ENCODE data around the gene WDR77. TPM values are rescaled to one million over a fixed set of nuclear protein-coding genes. Genes with fewer than 3 reads are reported as not detected.
A peak's percentile ranks its signal among the peaks of the same experiment; 100 is the strongest.

WDR77 gene
- total and polyA plus RNA-seq, 2 donors (not counting 1 experiment from before 2014, with no cell fraction given), result 40.5 to 85.5 TPM

DNA sequence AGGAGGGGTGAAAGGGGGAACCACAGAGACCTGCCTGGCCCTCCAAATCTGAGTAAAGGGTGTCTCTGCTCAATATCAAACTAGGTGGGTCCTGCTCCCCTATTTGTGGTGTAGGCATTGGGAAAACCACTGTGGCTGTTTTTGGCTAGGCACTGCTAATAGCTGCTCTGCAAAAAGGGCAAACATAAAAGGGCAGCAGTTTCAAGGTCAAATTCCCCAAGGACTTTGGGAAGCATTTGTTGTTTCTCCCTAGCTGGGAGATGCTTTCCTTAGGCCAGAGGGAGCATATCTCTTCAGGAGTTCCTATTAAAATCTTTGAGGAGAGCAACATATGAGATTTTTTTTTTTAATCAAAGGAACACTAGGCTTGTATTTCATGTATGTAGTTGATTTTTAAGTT lies 27.2 kb upstream of the WDR77 start:
- peaks cover 67 to 73% of the 10 kb centered on the region in 2 donors for H3K4me1 ChIP-seq (ENCODE audit: control insufficient read depth in 2 of 2, insufficient read depth in 2 of 2, low read length in 2 of 2)
- H3K9me3 Mint-ChIP-seq (ENCODE audit: insufficient read depth), result no peaks in the 10 kb centered on the region
- DNase-seq (no peak), ATAC-seq (ENCODE audit: low read depth) (no peak)
- peak overlapping the region; percentile 80 to 91 for H3K27ac ChIP-seq (ENCODE audit: low read length in 2 of 2)
- ChIA-PET POLR2A (interaction anchor here (0.6 to 1.7 kb wide), 3 partner anchors 29 to 253 kb away, joined by 3 to 11 read pairs (median 3); no protein-coding TSS in a partner anchor), CTCF (interaction anchor here (0.6 to 14.7 kb wide), 12 partner anchors 9 to 270 kb away, joined by 3 to 276 read pairs (median 4); partner anchors contain the start of genes ADORA3, TMIGD3 and WDR77)
- no peak overlapping the region for H2AFZ ChIP-seq (ENCODE audit: insufficient read depth, low read depth, low read length, poor library complexity, severe bottlenecking)
- TF ChIP-seq CTCF (IDR thresholded peaks at IDR 0.05) (no peak), EZH2 (IDR thresholded peaks at IDR 0.05; ENCODE audit: borderline replicate concordance, insufficient read depth, low read depth, low read length, poor library complexity, severe bottlenecking) (no peak)
- H3K27me3 ChIP-seq (replicated peaks in 1 of 4; ENCODE audit: control extremely low read depth in 1 of 4, control insufficient read depth in 3 of 4, insufficient read depth in 4 of 4, low read length in 3 of 4), result no peaks in the 10 kb centered on the region
- peaks cover 57% of the 10 kb centered on the region for H3K79me2 ChIP-seq (ENCODE audit: control insufficient read depth, insufficient read depth, low read length)
- H3K9ac ChIP-seq (ENCODE audit: low read length), result peak overlapping the region; percentile 92
- no peaks in the 10 kb centered on the region for H4K20me1 ChIP-seq (ENCODE audit: control insufficient read depth, insufficient read depth, low read length, poor library complexity, severe bottlenecking)
- peak overlapping the region; percentile 90 for H3K27ac Mint-ChIP-seq
- intact Hi-C loops (cut with micrococcal nuclease), result no loop called here
- H3K36me3 ChIP-seq (replicated peaks in 1 of 2; ENCODE audit: control extremely low read depth in 1 of 2, control insufficient read depth in 1 of 2, extremely low read depth in 1 of 2, insufficient read depth in 2 of 2, low read length in 1 of 2), result peaks cover 0 to 19% of the 10 kb centered on the region in 2 experiments
- peak overlapping the region; percentile 79 for H3K4me2 ChIP-seq (replicated peaks; ENCODE audit: low read depth, low read length, poor library complexity, severe bottlenecking)
- no peaks in the 10 kb centered on the region for H3K9me3 ChIP-seq (ENCODE audit: control extremely low read depth in 1 of 3, control insufficient read depth in 2 of 3, insufficient read depth in 1 of 3, low read length in 2 of 3)
- H3K4me3 Mint-ChIP-seq, result peak overlapping the region; percentile 95
- peaks cover 69% of the 10 kb centered on the region for H3K4me1 Mint-ChIP-seq
- H3K4me3 ChIP-seq (ENCODE audit: control extremely low read depth in 1 of 5, extremely low read depth in 1 of 5, insufficient read depth in 1 of 5, low read depth in 2 of 5, low read length in 4 of 5), result peak overlapping the region; percentile 2 to 89 (median 62)
- H3K27me3 Mint-ChIP-seq, result no peaks in the 10 kb centered on the region

- H3K79me2 ChIP-seq (ENCODE audit: control insufficient read depth, insufficient read depth, low read length), result peaks cover 58% of the 10 kb centered on the region
- Mint-ChIP-seq H3K27ac (peak overlapping the region; percentile 90), H3K4me1 (peaks cover 66% of the 10 kb centered on the region), H3K9me3 (ENCODE audit: insufficient read depth) (no peaks in the 10 kb centered on the region), H3K27me3 (no peaks in the 10 kb centered on the region), H3K4me3 (peak overlapping the region; percentile 95)
- ATAC-seq (ENCODE audit: low read depth), result no peak
- TF ChIP-seq EZH2 (IDR thresholded peaks at IDR 0.05; ENCODE audit: borderline replicate concordance, insufficient read depth, low read depth, low read length, poor library complexity, severe bottlenecking) (no peak), CTCF (IDR thresholded peaks at IDR 0.05) (no peak)
- peak overlapping the region in 4 of 5 experiments; percentile 62 to 89 (median 71) for H3K4me3 ChIP-seq (ENCODE audit: control extremely low read depth in 1 of 5, extremely low read depth in 1 of 5, insufficient read depth in 1 of 5, low read depth in 2 of 5, low read length in 4 of 5)
- H3K9ac ChIP-seq (ENCODE audit: low read length), result peak overlapping the region; percentile 92
- no peaks in the 10 kb centered on the region for H3K9me3 ChIP-seq (ENCODE audit: control extremely low read depth in 1 of 3, control insufficient read depth in 2 of 3, insufficient read depth in 1 of 3, low read length in 2 of 3)
- ChIA-PET CTCF (interaction anchor here (0.6 to 14.7 kb wide), 8 partner anchors 13 to 253 kb away, joined by 3 to 276 read pairs (median 4); partner anchors contain the start of genes ADORA3, TMIGD3 and WDR77), POLR2A (interaction anchor here (0.6 to 1.1 kb wide), 2 partner anchors 29 to 253 kb away, joined by 3 read pairs; no protein-coding TSS in a partner anchor)
- H3K27me3 ChIP-seq (replicated peaks in 1 of 4; ENCODE audit: control extremely low read depth in 1 of 4, control insufficient read depth in 3 of 4, insufficient read depth in 4 of 4, low read length in 3 of 4), result no peaks in the 10 kb centered on the region
- intact Hi-C loops (cut with micrococcal nuclease), result no loop called here
- H3K36me3 ChIP-seq (replicated peaks in 1 of 2; ENCODE audit: control extremely low read depth in 1 of 2, control insufficient read depth in 1 of 2, extremely low read depth in 1 of 2, insufficient read depth in 2 of 2, low read length in 1 of 2), result peaks cover 0 to 19% of the 10 kb centered on the region in 2 experiments
- DNase-seq, result no peak
- no peak overlapping the region for H2AFZ ChIP-seq (ENCODE audit: insufficient read depth, low read depth, low read length, poor library complexity, severe bottlenecking)
- peaks cover 68 to 73% of the 10 kb centered on the region in 2 donors for H3K4me1 ChIP-seq (ENCODE audit: control insufficient read depth in 2 of 2, insufficient read depth in 2 of 2, low read length in 2 of 2)
- 51% methylated on average over 3 of the region's 5 CpGs for WGBS (ENCODE audit: insufficient coverage)
- no peaks in the 10 kb centered on the region for H4K20me1 ChIP-seq (ENCODE audit: control insufficient read depth, insufficient read depth, low read length, poor library complexity, severe bottlenecking)
- H3K27ac ChIP-seq (ENCODE audit: low read length in 2 of 2), result peak overlapping the region; percentile 80 to 91
- peak overlapping the region; percentile 79 for H3K4me2 ChIP-seq (replicated peaks; ENCODE audit: low read depth, low read length, poor library complexity, severe bottlenecking)
Observed at GRCh38 chr1:111475701-111476100, 26.6 kb upstream of the WDR77 start.
